ENCODE data around the gene ADI1. TPM values are rescaled to one million over a fixed set of nuclear protein-coding genes. Genes with fewer than 3 reads are reported as not detected.

ADI1 gene
- total and polyA plus RNA-seq, 2 of the 8 experiments (the other 6 are each of a cell fraction or from before 2014, with no cell fraction given), result 12.2 to 40.2 TPM

DNA sequence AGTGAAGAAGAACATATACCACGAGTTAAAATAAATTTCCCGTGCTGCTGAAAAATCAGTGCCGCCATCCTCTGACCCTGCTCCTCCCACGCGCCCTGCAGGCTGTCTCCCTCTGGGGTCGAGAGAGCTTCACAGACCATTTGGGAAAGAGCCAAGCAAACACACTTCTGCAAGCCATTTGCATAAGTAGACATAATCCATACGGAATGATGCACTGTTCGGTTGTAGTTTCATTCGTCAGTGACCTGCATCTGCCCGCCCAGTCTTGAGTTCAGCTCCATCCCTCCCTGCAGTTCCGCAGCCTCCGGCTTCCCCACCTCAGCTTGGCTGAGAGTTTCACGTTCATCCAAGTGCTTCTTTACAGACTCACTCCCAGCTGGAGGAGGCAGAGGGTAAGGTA lies 70.2 kb downstream of the ADI1 start:
- no peak overlapping the region for H4K8ac ChIP-seq (ENCODE audit: extremely low read depth, insufficient read depth, low read length)
- no peaks in the 10 kb centered on the region for H3K27me3 ChIP-seq (replicated peaks in 1 of 4; ENCODE audit: control insufficient read depth in 3 of 4, extremely low read depth in 1 of 4, insufficient read depth in 3 of 4, low read length in 3 of 4)
- H3K14ac ChIP-seq (ENCODE audit: insufficient read length), result no peak overlapping the region
- no peak overlapping the region for H2BK12ac ChIP-seq (ENCODE audit: low read depth, low read length)
- peaks cover 0 to 3% of the 10 kb centered on the region in 2 experiments for H4K20me1 ChIP-seq (replicated peaks in 1 of 2; ENCODE audit: control insufficient read depth in 1 of 2, insufficient read depth in 2 of 2, low read length in 2 of 2)
- H3K4me2 ChIP-seq (ENCODE audit: insufficient read depth in 1 of 2, low read depth in 2 of 2, low read length in 2 of 2), result no peak overlapping the region
- no peak overlapping the region for H3K23ac ChIP-seq (ENCODE audit: insufficient read length)
- H3K23me2 ChIP-seq (ENCODE audit: low read depth, low read length), result no peaks in the 10 kb centered on the region
- H3K79me2 ChIP-seq (ENCODE audit: control insufficient read depth in 1 of 2, insufficient read depth in 2 of 2, low read length in 2 of 2), result no peaks in the 10 kb centered on the region
- no peak overlapping the region for H3K9ac ChIP-seq (replicated peaks in 1 of 4; ENCODE audit: extremely low read depth in 1 of 4, low read depth in 3 of 4, low read length in 3 of 4)
- ChIA-PET POLR2A (ENCODE audit: partially characterized antibody) (interaction anchor here (0.6 to 1.0 kb wide), 2 partner anchors 10 to 134 kb away, joined by 3 read pairs; no protein-coding TSS in a partner anchor), CTCF (ENCODE audit: partially characterized antibody) (interaction anchor here (0.7 to 4.8 kb wide), 5 partner anchors 9 to 706 kb away, joined by 3 to 23 read pairs (median 8); no protein-coding TSS in a partner anchor)
- H3K9me3 ChIP-seq (ENCODE audit: insufficient read depth in 2 of 2, low read depth in 1 of 2, low read length in 1 of 2), result no peaks in the 10 kb centered on the region
- H3K4me1 ChIP-seq (replicated peaks in 1 of 4; ENCODE audit: control insufficient read depth in 3 of 4, insufficient read depth in 4 of 4, low read length in 3 of 4), result peaks cover 0 to 3% (median 0%) of the 10 kb centered on the region in 4 experiments; a peak in 1 of 7 replicates
- no peak overlapping the region for H4K91ac ChIP-seq (replicated peaks; ENCODE audit: insufficient read length, low read length)
- WGBS, 2 experiments (ENCODE audit: extremely low coverage in 1 of 2, insufficient coverage in 1 of 2, insufficient read length in 1 of 2, insufficient replicate concordance in 2 of 2, low coverage in 1 of 2, low lambda C conversion rate in 2 of 2, missing lambda C conversion rate in 1 of 2), result 91% methylated on average over 13 of the region's 13 CpGs; no CpG with 5 or more reads in 1 of the 2 experiments
- H3K4me3 ChIP-seq (ENCODE audit: extremely low read depth in 1 of 4, insufficient read depth in 2 of 4, low read depth in 3 of 4, low read length in 4 of 4), result no peak overlapping the region
- H3K27ac ChIP-seq (ENCODE audit: low read depth, low read length), result no peak overlapping the region
- H2AFZ ChIP-seq (ENCODE audit: low read length), result no peak overlapping the region
- no peak overlapping the region for H3K4ac ChIP-seq (replicated peaks; ENCODE audit: insufficient read length, low read depth, low read length)
- peaks cover 6 to 12% (median 9%) of the 10 kb centered on the region in 4 experiments; a peak in 6 of 8 replicates for H3K36me3 ChIP-seq (ENCODE audit: control insufficient read depth in 2 of 4, insufficient read depth in 4 of 4, low read length in 3 of 4)
- H2BK5ac ChIP-seq (ENCODE audit: low read depth, low read length), result no peak overlapping the region
- DNase-seq (ENCODE audit: low read depth in 1 of 2, low spot score in 2 of 2), result peak in 1 of 2 experiments; percentile 20
- H3K18ac ChIP-seq (ENCODE audit: extremely low read depth, low read length), result no peak overlapping the region
- no peak overlapping the region for H2BK120ac ChIP-seq (replicated peaks; ENCODE audit: low read depth, low read length)
- H2AK5ac ChIP-seq (ENCODE audit: low read depth, low read length), result no peak overlapping the region
- no peak overlapping the region for H2BK15ac ChIP-seq (ENCODE audit: low read length)
- H3K56ac ChIP-seq (replicated peaks; ENCODE audit: insufficient read length, low read depth, low read length), result no peak overlapping the region
- TF ChIP-seq SP2 (IDR thresholded peaks at IDR 0.05; ENCODE audit: low read length) (no peak), MAFK (IDR thresholded peaks at IDR 0.05; ENCODE audit: low read depth, low read length) (no peak), POLR2AphosphoS5 (IDR thresholded peaks at IDR 0.05; ENCODE audit: low read depth, low read length) (no peak)
- FAIRE-seq, result no peak
- no peak overlapping the region for H4K5ac ChIP-seq (ENCODE audit: insufficient read length, low read depth, low read length)
- no peak overlapping the region for H2BK20ac ChIP-seq (ENCODE audit: low read length)
- peaks cover 2% of the 10 kb centered on the region; the same call in 1 of the 2 replicates for H3K79me1 ChIP-seq (ENCODE audit: low read depth, low read length)

All from H1 (cell line).